Stimulated activated CD4-positive, alpha-beta T cell treated with anti-CD3 and anti-CD28 coated beads, Interleukin-12 subunit alpha, Interleukin-12 subunit beta, amount 100 ng/mL, for 4 hours (primary cell): ENCODE results near the gene XRCC4.
A peak's percentile ranks its signal among the peaks of the same experiment; 100 is the strongest.
"Not testable (repeated sequence)": the region's sequence is repeated elsewhere in the genome, so short reads cannot be mapped to it uniquely, and the experiment has no call there.

Experiments used
- DNase-seq: peaks from one replicate; pipeline ENCODE4 v3.0.0-alpha.2; 2020

Gene XRCC4

DNA sequence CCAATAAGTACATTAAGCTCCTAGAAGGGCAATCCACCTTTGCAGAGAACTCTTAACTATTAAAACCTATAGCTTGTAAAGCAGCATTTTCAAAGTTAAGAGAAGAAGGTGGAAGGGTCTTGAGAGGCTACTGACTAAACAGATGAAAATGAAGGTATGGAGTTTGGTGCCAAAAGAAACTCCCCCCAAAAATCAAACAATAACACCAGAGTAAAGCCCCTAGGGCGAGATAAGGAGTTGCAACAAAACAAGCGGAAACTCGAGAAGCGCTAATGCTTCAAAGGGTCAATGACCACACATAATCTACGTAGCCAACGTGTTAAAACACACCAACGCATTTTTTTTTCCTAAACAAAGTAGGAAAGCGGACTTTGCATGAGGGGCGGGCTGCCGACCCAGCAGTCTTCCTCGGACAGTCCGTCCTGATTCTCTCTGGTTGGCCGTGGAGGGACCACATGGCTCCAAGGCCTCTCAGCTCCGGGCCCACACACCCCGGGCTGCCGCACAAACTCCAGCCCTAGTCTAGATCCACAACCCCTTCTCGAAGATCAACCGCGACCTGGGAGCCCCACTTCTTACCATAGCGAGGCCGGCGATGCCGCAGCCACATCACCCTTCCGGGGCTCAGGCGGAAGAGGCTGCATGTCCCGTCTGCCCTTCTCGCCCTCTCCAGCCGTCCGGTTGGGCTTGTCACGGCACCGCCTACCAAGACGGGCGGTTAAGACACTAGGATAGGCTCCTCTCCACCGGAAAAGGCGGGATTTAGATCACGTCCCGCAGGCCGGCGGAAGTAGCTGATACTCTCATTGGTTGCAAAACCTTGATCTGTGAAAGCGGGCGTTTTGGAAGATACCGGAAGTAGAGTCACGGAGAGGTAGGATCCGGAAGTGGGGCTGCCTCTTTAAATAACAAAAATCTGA is at the start of gene XRCC4, which contains the start of gene TMEM167A:
Gene XRCC4 (plus strand): TSS at position 806 of the 920 bp plus-strand sequence. CDS start 27,373 bp downstream, outside the sequence.
Gene TMEM167A (minus strand): TSS at position 653 of the 920 bp plus-strand sequence. CDS start 71 bp downstream, at position 582.
- DNase-seq = peak; percentile 84

DNA sequence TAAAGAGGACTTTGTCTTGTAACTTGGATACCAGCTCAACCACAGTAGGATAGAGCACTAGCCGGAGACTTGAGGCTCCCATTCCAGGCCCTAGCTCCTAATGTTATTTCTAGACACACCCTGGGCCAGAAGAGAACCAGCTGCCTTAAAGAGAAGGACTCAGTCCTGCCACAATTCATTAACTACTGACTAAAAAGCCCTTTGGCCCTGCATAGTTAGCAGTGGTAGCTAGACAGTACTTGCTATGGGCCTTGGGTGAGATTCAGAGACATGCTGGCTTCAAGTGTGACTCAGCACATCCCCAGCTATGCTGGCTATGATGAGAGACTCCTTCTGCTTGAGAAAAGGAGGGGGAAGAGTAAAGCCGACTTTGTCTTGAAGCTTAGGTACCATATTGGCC is 47.4 kb upstream of the XRCC4 start:
- DNase-seq = no peak

DNA sequence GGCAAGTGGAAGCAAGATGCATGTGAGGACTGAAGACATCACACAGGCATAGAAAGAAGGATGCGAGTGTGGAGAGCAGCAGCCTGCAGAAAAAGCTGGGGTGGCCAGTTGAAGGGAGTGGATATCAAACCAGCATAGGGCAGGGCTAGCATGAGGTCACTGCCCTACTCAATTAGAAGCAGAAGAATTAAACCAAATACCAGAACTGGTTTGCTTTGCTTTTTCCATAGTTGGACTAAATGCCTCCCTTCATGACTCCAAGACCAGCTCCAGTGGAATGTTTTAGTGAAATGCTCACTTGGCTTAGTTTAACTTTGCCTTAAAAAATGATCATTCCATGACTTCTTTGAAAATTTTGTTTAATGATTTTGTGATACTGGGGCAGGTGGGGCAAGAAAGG is 46.0 kb upstream of the XRCC4 start:
- no peak for DNase-seq

DNA sequence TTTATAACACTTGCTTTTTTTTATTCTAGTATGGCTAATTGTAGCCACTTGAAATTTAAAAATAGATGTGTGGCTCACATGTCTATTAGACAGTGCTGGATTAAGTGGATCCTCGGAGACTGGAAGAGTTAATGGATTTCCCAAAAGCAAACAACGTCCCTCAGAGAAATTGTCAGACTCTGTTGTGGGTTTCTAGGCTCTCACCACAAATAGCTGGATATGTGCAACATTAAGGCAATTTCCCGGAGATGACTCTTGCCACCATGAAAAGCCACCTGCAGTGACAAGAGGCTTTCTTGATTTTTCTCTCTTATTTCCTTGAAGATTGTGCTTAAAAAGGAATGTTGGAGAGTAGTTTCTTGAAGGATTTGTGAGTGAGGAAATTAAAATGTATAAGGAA is 43.3 kb upstream of the XRCC4 start:
- DNase-seq = no peak

DNA sequence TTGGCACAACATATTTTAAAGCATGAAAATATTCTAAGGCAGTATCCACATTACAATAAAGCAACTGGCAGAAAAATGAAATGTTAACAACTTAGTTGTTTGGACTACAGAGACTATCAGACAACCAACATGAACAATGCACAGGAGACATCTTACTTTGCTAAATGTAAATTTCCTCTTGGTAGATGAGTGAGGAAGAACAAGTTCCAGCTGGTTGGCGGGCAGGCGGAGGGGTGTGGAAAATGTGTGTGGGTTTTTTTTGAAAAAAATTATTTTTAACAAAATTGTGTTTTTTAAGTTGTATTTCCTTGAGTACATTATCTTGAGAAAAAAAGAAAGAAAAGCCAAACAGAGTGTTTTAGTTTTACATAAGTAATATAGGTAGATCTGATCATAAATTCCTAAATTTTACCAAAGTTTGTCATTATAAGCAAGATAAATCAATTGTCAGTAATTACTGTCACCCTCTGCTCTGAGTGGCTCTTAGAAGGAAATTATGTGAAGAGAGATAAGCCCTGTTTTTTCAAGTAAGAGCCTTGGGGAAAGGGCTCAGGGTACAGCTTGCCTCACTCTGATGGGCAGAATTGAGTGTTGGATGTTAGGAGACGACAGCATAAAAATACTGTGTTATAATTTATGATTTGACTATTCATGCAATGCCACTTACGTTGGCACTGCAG is 42.7 kb upstream of the XRCC4 start:
- DNase-seq = no peak

DNA sequence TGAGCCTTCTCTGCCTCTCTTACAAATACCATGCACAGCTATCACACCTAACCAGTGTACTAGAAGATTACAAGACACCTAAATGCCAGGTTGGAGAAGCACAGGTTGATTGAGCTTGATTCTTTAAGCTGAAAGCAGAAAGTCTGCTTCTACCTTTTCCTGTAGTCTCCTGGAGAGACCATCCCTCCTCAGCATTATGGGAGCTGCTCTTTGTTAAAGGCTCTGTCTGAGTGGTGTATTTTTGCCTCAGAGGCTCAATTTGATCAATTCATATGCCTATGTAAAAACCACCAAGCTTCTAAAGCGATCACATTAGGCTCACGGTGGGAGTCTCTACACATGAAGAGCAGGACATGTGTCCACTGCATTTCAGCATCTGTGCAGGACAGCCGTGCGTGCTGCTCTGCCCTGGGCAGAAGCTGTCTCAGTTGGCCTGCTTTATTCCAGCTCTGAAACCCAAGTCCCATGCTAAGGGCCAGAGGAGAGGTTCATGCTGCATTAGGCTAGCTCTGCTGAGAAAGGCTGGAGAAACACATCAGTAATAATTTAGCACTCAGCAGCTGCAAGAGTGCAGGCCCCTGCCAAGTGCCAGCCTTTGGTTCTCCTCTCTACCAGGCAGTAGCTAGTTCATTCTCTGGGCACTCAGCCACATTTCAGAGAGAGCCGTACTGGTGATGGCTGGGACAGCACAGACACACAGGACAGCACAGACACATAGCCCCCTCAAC is 41.8 kb upstream of the XRCC4 start:
- DNase-seq = no peak

DNA sequence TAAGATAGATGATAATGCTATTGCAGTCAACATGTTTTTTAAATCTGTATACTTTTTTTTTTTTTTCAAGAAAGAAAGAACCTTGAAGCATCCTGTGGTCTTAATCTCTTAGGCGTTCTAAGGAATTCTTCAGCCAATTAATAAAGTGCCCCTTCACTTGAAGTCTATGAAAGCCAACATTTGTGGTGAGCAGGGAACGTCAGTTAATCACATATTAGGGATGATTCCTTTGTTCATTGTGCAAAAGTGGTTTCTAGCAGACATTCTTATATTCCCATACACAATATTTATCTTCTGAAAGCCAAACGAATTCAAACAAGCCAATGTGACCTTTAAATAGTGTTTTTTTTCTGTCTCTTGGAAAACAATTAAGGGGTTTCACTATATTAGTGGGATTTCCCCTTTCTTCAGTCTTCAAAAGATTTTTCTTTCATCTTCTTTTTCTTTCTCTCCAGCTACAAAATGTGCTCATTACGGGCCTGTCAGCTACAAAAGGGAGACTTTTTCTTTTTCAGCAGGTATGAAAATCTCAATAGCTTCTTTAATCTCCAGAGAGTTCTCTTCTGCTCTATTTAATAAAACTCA is 40.3 kb upstream of the XRCC4 start:
- DNase-seq = no peak

DNA sequence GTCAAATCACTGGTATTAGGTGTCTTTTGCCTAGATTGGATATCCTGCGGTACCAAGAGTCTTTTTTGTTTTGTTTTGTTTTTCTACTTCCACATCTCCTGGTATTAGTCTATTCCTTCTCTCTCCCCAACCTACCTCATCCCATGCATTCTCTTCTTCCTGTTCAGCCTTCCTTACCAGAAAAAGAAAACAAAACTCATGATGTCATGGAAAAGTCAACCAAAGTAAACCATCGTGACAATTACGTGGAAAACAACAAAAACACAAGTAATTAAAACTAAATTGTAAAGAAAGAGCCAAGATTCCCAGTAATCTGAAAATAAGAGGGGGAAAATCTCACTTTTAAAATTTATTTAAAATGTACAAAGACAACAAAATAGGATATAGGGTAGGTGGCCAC is 38.4 kb upstream of the XRCC4 start:
- no peak for DNase-seq

DNA sequence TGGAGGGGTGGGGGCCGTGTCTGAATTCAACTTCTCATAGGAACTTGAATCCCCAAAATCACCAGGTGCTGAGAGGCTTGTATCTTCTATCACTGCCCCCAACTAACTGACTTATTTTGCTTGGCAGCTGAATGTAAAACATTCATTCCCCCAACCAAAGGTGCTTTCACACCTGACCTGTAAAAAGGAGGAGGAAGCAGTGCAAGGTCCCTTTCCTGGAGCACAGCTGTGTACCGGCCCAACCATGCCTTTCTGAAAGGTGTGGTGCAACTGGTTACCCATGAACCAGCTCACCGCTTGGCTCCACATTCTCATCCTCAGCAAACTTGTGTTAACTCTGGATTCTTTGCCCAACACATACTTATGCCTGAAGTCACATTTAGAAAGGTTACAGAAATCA is 34.8 kb upstream of the XRCC4 start:
- no peak for DNase-seq

DNA sequence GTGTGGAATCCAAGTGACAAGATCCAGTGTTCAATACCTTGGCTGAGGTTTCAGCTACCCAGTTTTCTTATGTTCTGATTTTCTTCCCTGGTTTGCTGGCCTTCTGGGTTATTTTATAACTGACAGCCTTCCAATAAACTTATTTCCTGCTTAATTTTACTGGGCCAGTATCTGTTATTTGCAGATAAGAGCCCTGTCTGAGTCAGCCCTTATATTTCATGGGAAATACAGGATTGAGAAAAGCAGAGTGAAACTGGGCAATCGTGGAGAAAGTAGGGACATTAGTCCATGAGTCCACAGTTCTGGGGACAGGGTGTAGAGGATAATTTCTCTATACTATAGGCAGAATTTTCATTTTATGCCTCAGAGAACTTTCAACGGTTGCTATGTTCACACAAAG is 32.4 kb upstream of the XRCC4 start:
- DNase-seq = no peak

DNA sequence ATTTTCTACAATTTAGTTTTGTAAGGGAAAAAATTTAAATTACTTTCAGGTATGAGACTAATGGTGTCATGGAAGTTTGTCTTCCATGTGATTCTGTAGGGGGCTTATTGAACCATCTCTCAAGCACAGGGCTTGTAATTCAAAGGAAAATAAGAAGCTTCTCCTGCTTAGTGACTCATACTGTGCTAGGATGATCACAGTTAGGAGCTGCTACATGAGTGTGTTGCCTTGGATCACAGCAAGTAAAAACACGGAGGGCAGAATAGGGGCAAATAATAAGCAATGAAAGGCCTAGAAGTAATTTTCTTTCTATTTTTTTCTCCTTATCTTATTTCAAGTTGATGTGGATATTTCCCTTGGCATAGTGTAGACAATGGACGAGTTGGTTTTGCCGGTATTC is 29.1 kb upstream of the XRCC4 start:
- no peak for DNase-seq

DNA sequence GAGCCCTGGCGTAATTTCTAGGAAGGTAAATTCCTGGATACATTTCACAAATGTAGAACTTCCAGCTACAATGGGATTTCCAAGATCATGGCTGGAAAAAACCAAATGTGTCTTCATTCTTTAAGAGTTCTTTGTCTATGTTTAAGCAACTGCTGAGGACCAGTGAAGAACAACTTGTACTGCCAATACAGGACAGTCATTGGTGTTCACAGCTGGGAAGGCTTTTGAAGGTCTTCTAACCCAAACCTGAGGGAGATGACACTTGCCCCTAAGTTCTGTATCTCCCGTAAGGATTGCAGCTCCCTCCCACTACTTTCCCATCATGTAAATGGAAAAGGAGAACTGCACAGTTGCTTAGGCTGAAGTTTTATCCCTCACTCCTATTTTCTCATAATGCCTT is 28.5 kb upstream of the XRCC4 start:
- DNase-seq = no peak

DNA sequence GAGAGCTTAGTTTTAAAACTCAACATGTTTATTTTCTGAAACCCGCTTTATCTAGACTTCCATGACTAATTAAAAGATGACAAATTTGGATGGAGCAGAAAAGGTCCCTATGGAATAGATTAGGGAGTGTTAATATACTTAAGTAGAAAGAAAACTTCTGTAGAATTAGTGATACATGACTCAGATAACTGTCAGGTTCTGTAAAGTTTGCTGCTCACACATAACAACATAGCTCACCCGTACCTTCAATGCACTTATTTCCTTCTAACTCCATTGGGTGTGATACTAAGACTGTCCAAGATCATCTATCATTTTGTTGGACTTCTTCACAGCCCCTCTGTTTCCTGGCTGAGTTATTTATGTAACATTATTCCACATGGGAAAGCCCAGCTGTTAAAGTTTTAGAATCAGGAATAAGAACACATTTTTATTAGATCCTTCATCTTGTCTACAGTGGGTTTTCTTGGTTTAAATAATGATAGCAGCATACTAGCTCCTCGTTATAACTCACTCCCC is 27.9 kb upstream of the XRCC4 start:
- DNase-seq = no peak

DNA sequence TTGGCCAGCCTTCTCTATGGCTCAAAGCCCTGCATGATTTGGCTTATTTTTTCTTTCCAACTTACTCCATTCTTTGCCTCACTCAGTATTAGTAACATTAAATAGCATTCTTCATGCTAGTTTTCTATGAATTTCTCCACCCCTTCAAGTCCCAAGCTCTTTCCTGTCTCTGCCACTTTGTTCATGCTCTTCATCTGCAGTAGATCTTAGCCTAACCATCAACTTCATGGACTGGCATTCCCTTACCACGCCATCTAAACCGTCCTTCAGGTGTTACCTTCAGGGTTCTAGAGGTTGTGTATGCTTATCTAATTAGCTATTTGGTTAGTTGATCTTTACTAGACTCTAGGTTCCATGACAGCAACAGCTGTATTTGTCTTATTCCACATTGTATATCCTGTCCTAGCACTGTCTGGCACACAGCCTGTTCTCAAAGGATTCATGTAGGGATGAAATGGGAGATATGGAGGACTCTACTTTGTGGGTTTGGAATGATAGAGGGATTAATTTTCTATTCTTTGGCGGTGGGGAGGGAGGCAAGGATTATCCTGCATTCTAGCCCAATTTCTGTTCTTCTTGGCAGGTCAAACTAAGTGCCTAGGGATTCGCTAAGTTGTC is 26.5 kb upstream of the XRCC4 start:
- no peak for DNase-seq

DNA sequence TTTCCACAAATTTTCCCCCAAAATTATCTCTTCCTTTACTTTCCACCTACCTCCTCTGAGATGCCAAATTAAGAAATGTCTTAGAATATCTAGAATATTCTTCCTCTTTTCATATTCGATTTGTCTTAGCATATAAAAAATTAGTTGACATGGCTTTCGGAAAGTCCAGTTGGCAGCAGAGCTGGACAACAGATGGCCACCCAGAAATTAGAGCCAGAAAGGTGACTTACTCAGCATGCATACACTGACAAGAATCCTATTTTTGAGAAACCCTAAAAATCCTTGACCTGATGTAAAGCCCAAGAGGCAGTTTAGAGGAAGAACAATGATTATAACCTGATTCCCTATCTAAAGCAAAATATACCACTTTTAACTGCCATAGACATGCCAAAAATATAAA is 22.2 kb upstream of the XRCC4 start:
- DNase-seq = no peak

DNA sequence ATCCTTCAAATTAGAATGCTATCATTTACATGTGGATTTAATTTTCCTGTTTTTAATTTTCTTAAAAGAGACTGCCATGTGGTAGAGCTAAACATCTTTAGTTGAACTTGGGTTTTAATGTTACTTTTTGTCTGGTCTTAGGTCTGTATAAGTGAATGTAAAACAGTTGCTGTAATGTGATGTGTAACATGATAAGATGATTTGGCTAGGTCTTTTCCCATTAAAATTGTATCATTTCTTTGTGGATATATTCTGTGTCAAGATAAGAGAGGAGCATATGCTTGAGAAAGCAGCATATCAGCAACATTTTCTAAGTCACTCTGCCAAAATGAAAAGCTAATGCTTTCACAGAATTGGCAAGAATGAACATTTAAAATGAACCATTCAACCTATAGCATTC is 18.6 kb upstream of the XRCC4 start:
- no peak for DNase-seq

DNA sequence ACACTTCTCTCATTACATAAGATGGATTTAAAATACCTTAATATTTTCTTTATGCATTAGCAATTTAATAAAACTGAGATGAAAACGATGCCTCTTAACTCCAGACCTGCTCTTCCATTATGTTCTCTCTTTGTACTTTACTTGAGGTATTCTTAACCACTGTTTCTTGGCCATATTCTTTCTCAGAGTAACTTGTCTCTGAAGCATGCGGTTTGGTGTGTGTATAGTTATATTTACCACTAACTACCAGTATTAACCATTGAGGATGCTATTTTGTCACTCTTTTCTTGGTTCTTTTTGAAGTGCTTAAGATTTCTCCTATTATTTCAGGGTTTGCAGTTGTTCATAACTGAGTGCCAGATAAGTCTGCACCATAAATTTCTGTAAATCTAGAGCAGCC is 18.0 kb upstream of the XRCC4 start:
- no peak for DNase-seq

DNA sequence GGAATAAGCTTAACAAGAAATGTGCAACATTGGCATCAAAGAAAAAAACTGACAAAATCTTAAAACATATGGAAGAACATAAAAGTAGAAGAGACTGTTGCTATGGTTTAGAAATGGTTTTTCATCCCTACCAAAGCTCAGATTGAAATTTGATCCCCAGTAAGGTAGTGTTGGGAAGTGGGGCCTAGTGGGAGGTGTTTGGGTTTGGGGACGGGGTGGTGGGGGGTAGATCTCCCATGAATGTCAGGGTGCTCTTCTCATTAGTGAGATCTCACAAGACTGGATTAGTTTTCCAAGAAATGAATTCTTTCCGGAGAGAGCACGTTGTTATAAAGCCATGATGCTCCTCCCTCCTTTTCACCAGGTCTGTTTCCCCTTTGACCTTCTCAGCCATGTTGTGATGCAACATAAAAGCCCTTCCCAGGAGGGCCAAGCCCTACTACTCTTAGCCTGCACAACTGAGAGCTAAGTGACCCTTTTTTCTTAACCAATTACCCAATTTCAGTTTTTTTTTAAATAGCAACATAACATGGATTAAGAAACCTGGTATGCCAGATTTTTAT is 10.7 kb upstream of the XRCC4 start:
- no peak for DNase-seq

DNA sequence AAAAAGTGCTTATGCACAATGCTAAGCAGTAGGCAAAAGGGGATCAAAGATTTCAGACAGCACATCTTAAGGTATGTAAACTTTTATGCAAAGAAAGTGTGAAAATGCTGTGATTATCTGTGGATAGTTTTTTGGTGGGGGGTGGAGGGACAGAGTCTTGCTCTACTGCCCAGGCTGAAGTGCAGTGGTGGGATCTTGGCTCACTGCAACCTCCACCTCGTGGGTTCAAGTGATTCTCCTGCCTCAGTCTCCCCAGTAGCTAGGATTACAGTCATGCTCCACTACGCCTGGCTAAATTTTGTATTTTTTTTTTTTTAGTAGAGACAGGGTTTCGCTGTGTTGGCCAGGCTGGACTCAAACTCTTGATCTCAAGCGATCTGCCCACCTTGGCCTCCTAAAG is 10.0 kb upstream of the XRCC4 start:
- DNase-seq = not testable (repeated sequence)

DNA sequence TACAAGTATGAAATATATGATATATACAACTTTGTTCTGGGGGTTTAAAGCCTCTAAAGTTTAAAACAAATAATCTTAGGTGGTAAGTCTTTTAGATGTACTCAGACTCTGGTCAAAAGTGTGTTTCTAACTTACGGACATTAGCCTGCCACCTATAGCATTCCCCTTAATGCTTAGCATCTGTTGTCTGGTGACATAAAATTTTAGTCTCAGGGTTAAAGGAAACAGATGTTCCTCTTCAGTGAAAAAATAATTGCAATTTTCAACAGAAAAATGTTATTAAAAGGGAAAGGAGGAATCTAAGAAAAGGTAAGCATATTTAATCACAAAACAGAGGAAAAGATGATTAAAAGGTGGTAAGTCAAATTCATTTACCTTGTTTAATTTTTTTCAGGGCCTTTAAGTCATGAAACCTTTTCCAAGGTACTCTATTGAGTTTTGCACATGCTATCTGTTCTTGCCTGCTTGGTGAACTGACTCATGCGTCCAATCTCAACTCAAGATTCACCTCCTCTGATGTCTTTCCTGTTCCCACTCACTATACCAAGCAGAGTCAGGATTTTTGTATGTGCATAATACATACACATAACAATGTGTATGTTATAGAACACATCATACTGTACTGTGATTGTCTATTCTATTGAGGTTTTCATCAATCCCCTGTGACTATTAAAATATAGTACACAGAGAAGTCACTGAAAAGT is 8.1 kb upstream of the XRCC4 start:
- DNase-seq = no peak

DNA sequence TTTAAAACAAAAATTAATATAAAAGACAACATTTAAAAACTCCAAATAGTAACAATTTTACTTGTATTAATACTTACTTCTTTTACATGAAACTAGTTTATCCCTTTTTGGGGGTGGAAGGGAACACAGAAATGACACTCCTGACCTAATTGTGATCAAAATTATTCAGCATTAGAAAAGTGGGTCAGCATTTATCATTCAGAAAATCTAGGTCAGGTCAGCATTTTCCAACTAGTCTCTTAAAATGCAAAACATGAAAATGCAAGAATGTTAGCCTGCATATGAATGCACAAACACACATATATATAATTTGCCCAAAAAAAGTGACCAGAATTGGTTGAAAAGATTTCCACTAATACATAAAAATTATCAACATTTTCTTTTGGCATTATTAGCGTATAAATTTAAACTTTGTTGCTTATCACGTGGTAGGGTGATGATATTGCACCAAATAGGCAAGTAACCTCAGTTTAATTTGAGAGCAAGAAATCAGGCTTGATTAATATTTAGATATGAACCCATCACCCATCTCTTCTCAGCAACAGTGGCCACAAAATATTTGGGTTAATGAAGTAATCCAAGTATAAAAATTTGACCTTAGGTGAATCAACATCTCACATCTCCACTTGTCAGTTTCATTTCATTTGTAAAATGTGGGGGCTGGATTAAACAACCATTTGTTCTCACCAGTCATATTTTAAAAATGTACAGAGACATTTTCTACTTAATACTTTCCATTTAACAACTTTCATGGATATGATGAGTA is 5.9 kb upstream of the XRCC4 start:
- no peak for DNase-seq
